SK-N-SH (cell line): Measurements from ENCODE around the gene GJB2. TPM values are rescaled to one million over a fixed set of nuclear protein-coding genes. Genes with fewer than 3 reads are reported as not detected.

Source experiments
- CTCF ChIA-PET: fragments of 300-600, 350-600 bp; formaldehyde crosslinking; extraction: SDS; loops from one replicate; lab custom pipeline; 2021; lab: Yijun Ruan, JAX
- POLR2A ChIA-PET: fragments of 350-600 bp; sonication (Branson Sonifier 250); formaldehyde crosslinking; extraction: SDS; loops from one replicate; lab custom pipeline; 2020; ENCODE audit warnings: antibody characterized with exemption, inconsistent platforms; lab: Yijun Ruan, JAX
- DNase-seq: peaks from one replicate; pipeline ENCODE4 v3.0.0; 2012
- H2AFZ ChIP-seq: fragments of 200-600 bp; sonication (generic); 2 replicates; pipeline ENCODE4 v1.8.1; 2016; ENCODE audit warnings: antibody characterized with exemption, mild to moderate bottlenecking, low read depth
- H3F3A ChIP-seq: fragments of 200-600 bp; sonication (generic); replicated peaks from 2 replicates; pipeline ENCODE3; 2016; ENCODE audit warnings: antibody characterized with exemption, mild to moderate bottlenecking; ENCODE audit not compliant: insufficient read depth
- H3K27ac ChIP-seq, 2 experiments: fragments of 200-500 bp in 1 of 2; fragments of 200-600 bp in 1 of 2; sonication (Bioruptor generic) in 1 of 2; sonication (generic), shearing (Covaris generic) in 1 of 2; 2 replicates each; pipeline versions ENCODE4 v1.5.1 to v1.6.1; 2014 to 2016; ENCODE audit warnings: low read depth in 2 of 2, inconsistent platforms in 1 of 2, low read length in 1 of 2, mild to moderate bottlenecking in 1 of 2, mixed read lengths in 1 of 2
- H3K27me3 ChIP-seq: fragments of 200-600 bp; sonication (generic), shearing (Covaris generic); 2 replicates; pipeline ENCODE4 v1.6.1; 2016; ENCODE audit warnings: mixed run types; ENCODE audit not compliant: insufficient read depth
- H3K36me3 ChIP-seq, 2 experiments: fragments of 200-500 bp in 1 of 2; fragments of 200-600 bp in 1 of 2; sonication (Bioruptor generic) in 1 of 2; sonication (generic) in 1 of 2; replicated peaks in 1 of 2; 2 replicates each; pipeline versions ENCODE3 to v1.5.1; 2014 to 2016; ENCODE audit warnings: low read length in 1 of 2, mild to moderate bottlenecking in 1 of 2; ENCODE audit not compliant: insufficient read depth in 2 of 2, control insufficient read depth in 1 of 2
- H3K4me1 ChIP-seq, 2 experiments: fragments of 200-500 bp in 1 of 2; fragments of 200-600 bp in 1 of 2; sonication (Bioruptor generic) in 1 of 2; sonication (generic), shearing (Covaris generic) in 1 of 2; 2 replicates each; pipeline versions ENCODE4 v1.5.1 to v1.6.1; 2014 to 2016; ENCODE audit warnings: low read depth in 1 of 2, low read length in 1 of 2, mixed run types in 1 of 2; ENCODE audit not compliant: insufficient read depth in 2 of 2, control insufficient read depth in 1 of 2
- H3K4me2 ChIP-seq: fragments of 200-600 bp; sonication (generic), shearing (Covaris generic); 2 replicates; pipeline ENCODE4 v1.6.1; 2017; ENCODE audit warnings: mixed run types
- H3K4me3 ChIP-seq, 2 experiments: fragments of 200-500 bp in 1 of 2; fragments of 200-600 bp in 1 of 2; sonication (Bioruptor generic) in 1 of 2; sonication (generic), shearing (Covaris generic) in 1 of 2; 2 replicates each; pipeline versions ENCODE4 v1.5.1 to v1.8.1; 2014 to 2016; ENCODE audit warnings: low read depth in 2 of 2, inconsistent platforms in 1 of 2, low read length in 1 of 2, mild to moderate bottlenecking in 1 of 2, mixed read lengths in 1 of 2, moderate library complexity in 1 of 2
- H3K79me2 ChIP-seq: fragments of 200-600 bp; sonication (generic); 2 replicates; pipeline ENCODE4 v1.8.1; 2017; ENCODE audit warnings: mild to moderate bottlenecking; ENCODE audit not compliant: insufficient read depth
- H3K9ac ChIP-seq: fragments of 200-600 bp; sonication (generic); 2 replicates; pipeline ENCODE4 v1.6.1; 2017; ENCODE audit warnings: mixed run types
- H3K9me2 ChIP-seq: fragments of 200-600 bp; sonication (generic); 2 replicates; pipeline ENCODE4 v1.6.1; 2017; ENCODE audit warnings: mixed run types
- H3K9me3 ChIP-seq: fragments of 200-600 bp; sonication (generic); 2 replicates; pipeline ENCODE4 v1.6.1; 2017; ENCODE audit warnings: mixed run types, mild to moderate bottlenecking, moderate library complexity
- H4K20me1 ChIP-seq: fragments of 200-600 bp; sonication (generic); 2 replicates; pipeline ENCODE4 v1.6.1; 2017; ENCODE audit warnings: mild to moderate bottlenecking, mixed run types; ENCODE audit not compliant: insufficient read depth
- EP300 ChIP-seq, 2 experiments: IDR thresholded peaks; 2 replicates each; pipeline versions ENCODE4 v1.4.0 to v1.6.1; 2012; ENCODE audit warnings: borderline replicate concordance in 1 of 2, low read depth in 1 of 2, low read length in 1 of 2
- EZH2phosphoT487 ChIP-seq: fragments of 200-600 bp; sonication (generic); IDR thresholded peaks from 2 replicates; pipeline ENCODE4 v1.6.1; 2017; ENCODE audit warnings: low read depth, mixed run types, mild to moderate bottlenecking, antibody characterized with exemption, moderate library complexity, borderline replicate concordance
- GABPA ChIP-seq: IDR thresholded peaks from 2 replicates; pipeline ENCODE4 v1.4.0; 2012; ENCODE audit warnings: low read depth, mild to moderate bottlenecking
- GATA2 ChIP-seq: sonication (generic); formaldehyde crosslinking; IDR thresholded peaks from 2 replicates; pipeline ENCODE4 v1.5.0; 2020; ENCODE audit warnings: mild to moderate bottlenecking, missing genetic modification reagents
- NRF1 ChIP-seq: IDR thresholded peaks from 2 replicates; pipeline ENCODE4 v1.6.1; 2012; ENCODE audit warnings: low read depth, mild to moderate bottlenecking, low read length
- RAD21 ChIP-seq: IDR thresholded peaks from 2 replicates; pipeline ENCODE4 v1.6.1; 2012; ENCODE audit warnings: mild to moderate bottlenecking, low read length
- TEAD4 ChIP-seq: IDR thresholded peaks from 2 replicates; pipeline ENCODE4 v1.4.0; 2012; ENCODE audit warnings: mild to moderate bottlenecking, borderline replicate concordance; ENCODE audit not compliant: insufficient read depth
- WGBS: methylation state at CpG from one replicate; pipeline ENCODE4 v1.1.6; 2017; ENCODE audit warnings: low lambda C conversion rate; 5-methylcytosine and 5-hydroxymethylcytosine counted together
- polyA plus RNA-seq, 3 experiments: library from polyadenylated mRNA; depleted of rRNA; stranded (reverse); fragments of >200 nt; gene quantifications; 2 replicates each; pipeline ENCODE4 v1.2.3, GENCODE V29; 2012

The GJB2 gene
- polyA plus RNA-seq, 1 of the 3 experiments (the other 2 are of a cell fraction), result not detected

DNA sequence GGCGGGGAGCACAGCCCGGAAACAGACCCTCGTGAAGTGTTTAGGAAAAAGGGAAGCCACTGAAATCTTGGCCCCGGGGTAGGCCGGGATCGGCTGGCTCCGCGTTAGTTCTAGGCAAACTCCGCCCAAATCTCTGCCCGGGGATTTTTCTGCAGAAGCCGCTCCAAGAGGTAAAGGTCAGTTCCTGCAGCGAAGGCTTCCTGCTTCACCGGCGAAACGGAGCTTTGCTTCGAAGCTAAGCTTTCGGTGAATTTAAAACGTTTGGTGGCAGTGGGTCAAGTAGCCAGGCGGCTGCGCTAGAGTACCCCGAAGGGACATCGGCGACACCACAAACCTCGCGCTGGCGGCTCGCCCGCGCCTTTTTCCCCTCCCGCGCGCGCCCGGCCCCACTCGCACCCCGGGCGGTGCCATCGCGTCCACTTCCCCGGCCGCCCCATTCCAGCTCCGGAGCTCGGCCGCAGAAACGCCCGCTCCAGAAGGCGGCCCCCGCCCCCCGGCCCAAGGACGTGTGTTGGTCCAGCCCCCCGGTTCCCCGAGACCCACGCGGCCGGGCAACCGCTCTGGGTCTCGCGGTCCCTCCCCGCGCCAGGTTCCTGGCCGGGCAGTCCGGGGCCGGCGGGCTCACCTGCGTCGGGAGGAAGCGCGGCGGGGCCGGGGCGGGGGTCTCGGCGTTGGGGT, 441 bp downstream of the GJB2 start:
- peak; percentile 42 for TF ChIP-seq EZH2phosphoT487
- TF ChIP-seq GATA2, result no peak
- TF ChIP-seq, all 33 proteins: peak for 1
- peak overlapping the region; percentile 62 for H2AFZ ChIP-seq
- POLR2A ChIA-PET, result no interaction called here
- peaks cover 4 to 11% of the 10 kb centered on the region in 2 experiments; a peak in 1 of 4 replicates for H3K4me1 ChIP-seq
- H3K9ac ChIP-seq, result no peak overlapping the region
- no peaks in the 10 kb centered on the region for H3K9me3 ChIP-seq
- H3K79me2 ChIP-seq, result no peaks in the 10 kb centered on the region
- H3K36me3 ChIP-seq, result no peaks in the 10 kb centered on the region
- WGBS, result 0% methylated on average over 9 of the region's 73 CpGs
- CTCF ChIA-PET, result interaction anchor here (0.9 to 2.6 kb wide), 3 partner anchors 10 to 751 kb away, joined by 3 to 15 read pairs (median 3); no protein-coding TSS in a partner anchor
- H3K27ac ChIP-seq, result no peak overlapping the region
- H3K4me2 ChIP-seq, result peak overlapping the region; percentile 80
- H3K4me3 ChIP-seq, result peak overlapping the region; percentile 25 to 53
- H4K20me1 ChIP-seq, result 0 out of 2 replicates have a peak, but pooled peaks cover 4% of the 10 kb centered on the region
- H3K9me2 ChIP-seq, result no peaks in the 10 kb centered on the region
- DNase-seq, result peak; percentile 51
- H3K27me3 ChIP-seq, result peaks cover 78% of the 10 kb centered on the region
- H3F3A ChIP-seq, result peaks cover 9% of the 10 kb centered on the region

GRCh38 chr13:20191311-20192157, 1.2 kb downstream of the GJB2 start:
- Histone ChIP-seq H4K20me1 (0 out of 2 replicates have a peak, but pooled peaks cover 4% of the 10 kb centered on the region), H3K9me3 (no peaks in the 10 kb centered on the region), H3K9ac (no peak overlapping the region), H2AFZ (peak overlapping the region; percentile 62; the same call in 1 of the 2 replicates), H3K27me3 (peaks cover 76% of the 10 kb centered on the region), H3K79me2 (no peaks in the 10 kb centered on the region), H3K4me2 (peak overlapping the region; percentile 80), H3K4me3 (peak overlapping the region in 1 of 2 experiments; percentile 53; a peak in 2 of 4 replicates), H3K9me2 (no peaks in the 10 kb centered on the region), H3K27ac (no peak overlapping the region), H3K36me3 (no peaks in the 10 kb centered on the region), H3F3A (peaks cover 9% of the 10 kb centered on the region), H3K4me1 (peaks cover 4 to 11% of the 10 kb centered on the region in 2 experiments; a peak in 1 of 4 replicates)
- POLR2A ChIA-PET, result no interaction called here
- DNase-seq, result no peak
- no peak for TF ChIP-seq EZH2phosphoT487
- no peak for TF ChIP-seq TEAD4
- TF ChIP-seq EP300 (IDR thresholded peaks at IDR 0.05; ENCODE audit: borderline replicate concordance in 1 of 2, low read depth in 1 of 2, low read length in 1 of 2), result no peak
- no peak for TF ChIP-seq RAD21
- no peak for TF ChIP-seq GABPA
- TF ChIP-seq NRF1, result no peak
- 47% methylated on average over 17 of the region's 24 CpGs for WGBS
- CTCF ChIA-PET, result interaction anchor here (0.7 to 2.6 kb wide), 5 partner anchors 9 to 752 kb away, joined by 3 to 15 read pairs (median 3); no protein-coding TSS in a partner anchor
